Fibroblast of villous mesenchyme (primary cell): ENCODE measurements around the gene CHD6. TPM values are rescaled to one million over a fixed set of nuclear protein-coding genes. Genes with fewer than 3 reads are reported as not detected.
A peak's percentile ranks its signal among the peaks of the same experiment; 100 is the strongest.

Experiments used
- DNase-seq: peaks from one replicate; pipeline ENCODE4 v3.0.0-alpha.2; 2010; ENCODE audit warnings: low read depth
- H3K4me3 ChIP-seq: 2 replicates; pipeline ENCODE4 v1.5.1; 2011; ENCODE audit warnings: low read depth, mild to moderate bottlenecking, low read length
- CTCF ChIP-seq: IDR thresholded peaks from 2 replicates; pipeline ENCODE4 v1.5.1; 2012; ENCODE audit warnings: low read depth, mild to moderate bottlenecking, low read length; ENCODE audit not compliant: insufficient read depth
- total RNA-seq: library from RNA; depleted of rRNA; stranded (reverse); fragments of >200 nt; gene quantifications from 2 replicates; pipeline ENCODE4 v1.2.3, GENCODE V29; 2012

The CHD6 gene
- total RNA-seq, 1 donor, result 33.2 TPM

GRCh38 chr20:41508335-41508734, 109.8 kb downstream of the CHD6 start:
- DNase-seq, result no peak
- no peak for TF ChIP-seq CTCF
- H3K4me3 ChIP-seq, result no peak overlapping the region

GRCh38 chr20:41507851-41508250, 110.3 kb downstream of the CHD6 start:
- H3K4me3 ChIP-seq, result no peak overlapping the region
- TF ChIP-seq CTCF, result no peak
- DNase-seq, result no peak

GRCh38 chr20:41507436-41507835, 110.7 kb downstream of the CHD6 start:
- peak; percentile 43 for DNase-seq
- TF ChIP-seq CTCF, result no peak
- no peak overlapping the region for H3K4me3 ChIP-seq

GRCh38 chr20:41506192-41506915, 111.8 kb downstream of the CHD6 start:
- H3K4me3 ChIP-seq, result no peak overlapping the region
- no peak for TF ChIP-seq CTCF
- no peak for DNase-seq

GRCh38 chr20:41505184-41505583, 113.0 kb downstream of the CHD6 start:
- H3K4me3 ChIP-seq, result no peak overlapping the region
- DNase-seq, result no peak
- no peak for TF ChIP-seq CTCF

GRCh38 chr20:41501376-41501775, 116.8 kb downstream of the CHD6 start:
- DNase-seq, result peak; percentile 34
- no peak overlapping the region for H3K4me3 ChIP-seq
- no peak for TF ChIP-seq CTCF

- TF ChIP-seq CTCF, result no peak
- peak; percentile 61 for DNase-seq
Measured at GRCh38 chr20:41499961-41500725, 118.0 kb downstream of the CHD6 start.

More at GRCh38 chr20:41499961-41500725, 118.0 kb downstream of the CHD6 start:
- H3K4me3 ChIP-seq, result no peak overlapping the region
